ENCODE results near the gene KDM8.
A peak's percentile ranks its signal among the peaks of the same experiment; 100 is the strongest.

KDM8 gene

GRCh38 chr16:27217256-27217655 is 13.9 kb downstream of the KDM8 start:
- Histone ChIP-seq H3K9me3 (ENCODE audit: low read depth, low read length) (no peaks in the 10 kb centered on the region), H3K4me3 (no peak overlapping the region), H3K27ac (no peak overlapping the region), H3K36me3 (ENCODE audit: insufficient read depth, low read length) (no peaks in the 10 kb centered on the region), H3K9ac (ENCODE audit: insufficient read length) (no peak overlapping the region)
- TF ChIP-seq POLR2AphosphoS5 (IDR thresholded peaks at IDR 0.05; ENCODE audit: borderline replicate concordance, low read depth, low read length) (no peak), EZH2 (IDR thresholded peaks at IDR 0.05) (no peak), FOXP2 (optimal IDR thresholded peaks at IDR 0.05; ENCODE audit: control extremely low read depth, extremely low read length, insufficient read depth) (no peak)
- no peak for DNase-seq (ENCODE audit: low read depth, low spot score)

- no peaks in the 10 kb centered on the region for H3K9me3 ChIP-seq (ENCODE audit: low read depth, low read length)
- H3K27ac ChIP-seq = no peak overlapping the region
- no peak overlapping the region for H3K4me3 ChIP-seq
- TF ChIP-seq POLR2AphosphoS5 (IDR thresholded peaks at IDR 0.05; ENCODE audit: borderline replicate concordance, low read depth, low read length) (no peak), EZH2 (IDR thresholded peaks at IDR 0.05) (no peak), FOXP2 (optimal IDR thresholded peaks at IDR 0.05; ENCODE audit: control extremely low read depth, extremely low read length, insufficient read depth) (no peak)
- DNase-seq (ENCODE audit: low read depth, low spot score) = no peak
- no peak overlapping the region for H3K9ac ChIP-seq (ENCODE audit: insufficient read length)
- no peaks in the 10 kb centered on the region for H3K36me3 ChIP-seq (ENCODE audit: insufficient read depth, low read length)
Measured at GRCh38 chr16:27218756-27219155, 15.4 kb downstream of the KDM8 start.

- Histone ChIP-seq H3K9ac (ENCODE audit: insufficient read length) (no peak overlapping the region), H3K9me3 (ENCODE audit: low read depth, low read length) (no peaks in the 10 kb centered on the region), H3K4me3 (no peak overlapping the region), H3K27ac (peak overlapping the region; percentile 39; the same call in 1 of the 2 replicates), H3K36me3 (ENCODE audit: insufficient read depth, low read length) (no peaks in the 10 kb centered on the region; the same call in 1 of the 2 replicates)
- DNase-seq (ENCODE audit: low read depth, low spot score) = no peak
- no peak for TF ChIP-seq FOXP2 (optimal IDR thresholded peaks at IDR 0.05; ENCODE audit: control extremely low read depth, extremely low read length, insufficient read depth)
- TF ChIP-seq POLR2AphosphoS5 (IDR thresholded peaks at IDR 0.05; ENCODE audit: borderline replicate concordance, low read depth, low read length) = no peak
- TF ChIP-seq EZH2 (IDR thresholded peaks at IDR 0.05) = no peak
Measured at GRCh38 chr16:27219161-27219560, 15.8 kb downstream of the KDM8 start.

GRCh38 chr16:27220120-27220519 is 16.8 kb downstream of the KDM8 start:
- H3K36me3 ChIP-seq (ENCODE audit: insufficient read depth, low read length) = no peaks in the 10 kb centered on the region; the same call in 1 of the 2 replicates
- H3K27ac ChIP-seq = no peak overlapping the region
- no peak overlapping the region for H3K9ac ChIP-seq (ENCODE audit: insufficient read length)
- H3K9me3 ChIP-seq (ENCODE audit: low read depth, low read length) = no peaks in the 10 kb centered on the region
- TF ChIP-seq POLR2AphosphoS5 (IDR thresholded peaks at IDR 0.05; ENCODE audit: borderline replicate concordance, low read depth, low read length) (no peak), FOXP2 (optimal IDR thresholded peaks at IDR 0.05; ENCODE audit: control extremely low read depth, extremely low read length, insufficient read depth) (no peak), EZH2 (IDR thresholded peaks at IDR 0.05) (no peak)
- H3K4me3 ChIP-seq = no peak overlapping the region
- DNase-seq (ENCODE audit: low read depth, low spot score) = no peak

GRCh38 chr16:27220527-27220926 is 17.2 kb downstream of the KDM8 start:
- H3K9ac ChIP-seq (ENCODE audit: insufficient read length) = no peak overlapping the region
- no peak for TF ChIP-seq EZH2 (IDR thresholded peaks at IDR 0.05)
- no peak for TF ChIP-seq FOXP2 (optimal IDR thresholded peaks at IDR 0.05; ENCODE audit: control extremely low read depth, extremely low read length, insufficient read depth)
- TF ChIP-seq POLR2AphosphoS5 (IDR thresholded peaks at IDR 0.05; ENCODE audit: borderline replicate concordance, low read depth, low read length) = no peak
- H3K36me3 ChIP-seq (ENCODE audit: insufficient read depth, low read length) = no peaks in the 10 kb centered on the region; the same call in 1 of the 2 replicates
- H3K9me3 ChIP-seq (ENCODE audit: low read depth, low read length) = no peaks in the 10 kb centered on the region
- DNase-seq (ENCODE audit: low read depth, low spot score) = no peak
- no peak overlapping the region for H3K4me3 ChIP-seq
- no peak overlapping the region for H3K27ac ChIP-seq

- no peak for DNase-seq (ENCODE audit: low read depth, low spot score)
- no peak overlapping the region for H3K4me3 ChIP-seq
- H3K9me3 ChIP-seq (ENCODE audit: low read depth, low read length) = no peaks in the 10 kb centered on the region
- H3K9ac ChIP-seq (ENCODE audit: insufficient read length) = no peak overlapping the region
- no peak for TF ChIP-seq EZH2 (IDR thresholded peaks at IDR 0.05)
- TF ChIP-seq POLR2AphosphoS5 (IDR thresholded peaks at IDR 0.05; ENCODE audit: borderline replicate concordance, low read depth, low read length) = no peak
- no peak for TF ChIP-seq FOXP2 (optimal IDR thresholded peaks at IDR 0.05; ENCODE audit: control extremely low read depth, extremely low read length, insufficient read depth)
- no peak overlapping the region for H3K27ac ChIP-seq
- H3K36me3 ChIP-seq (ENCODE audit: insufficient read depth, low read length) = no peaks in the 10 kb centered on the region; the same call in 1 of the 2 replicates
Measured at GRCh38 chr16:27220991-27221390, 17.7 kb downstream of the KDM8 start.

GRCh38 chr16:27221576-27222248 is 18.4 kb downstream of the KDM8 start:
- no peak for DNase-seq (ENCODE audit: low read depth, low spot score)
- no peak overlapping the region for H3K9ac ChIP-seq (ENCODE audit: insufficient read length)
- no peak for TF ChIP-seq POLR2AphosphoS5 (IDR thresholded peaks at IDR 0.05; ENCODE audit: borderline replicate concordance, low read depth, low read length)
- TF ChIP-seq EZH2 (IDR thresholded peaks at IDR 0.05) = no peak
- no peak for TF ChIP-seq FOXP2 (optimal IDR thresholded peaks at IDR 0.05; ENCODE audit: control extremely low read depth, extremely low read length, insufficient read depth)
- H3K4me3 ChIP-seq = no peak overlapping the region
- no peak overlapping the region for H3K27ac ChIP-seq
- H3K9me3 ChIP-seq (ENCODE audit: low read depth, low read length) = no peaks in the 10 kb centered on the region
- no peaks in the 10 kb centered on the region; the same call in 1 of the 2 replicates for H3K36me3 ChIP-seq (ENCODE audit: insufficient read depth, low read length)

- Histone ChIP-seq H3K36me3 (ENCODE audit: insufficient read depth, low read length) (no peaks in the 10 kb centered on the region; the same call in 1 of the 2 replicates), H3K4me3 (no peak overlapping the region), H3K9ac (ENCODE audit: insufficient read length) (no peak overlapping the region), H3K9me3 (ENCODE audit: low read depth, low read length) (no peaks in the 10 kb centered on the region), H3K27ac (no peak overlapping the region)
- TF ChIP-seq EZH2 (IDR thresholded peaks at IDR 0.05) = no peak
- no peak for TF ChIP-seq POLR2AphosphoS5 (IDR thresholded peaks at IDR 0.05; ENCODE audit: borderline replicate concordance, low read depth, low read length)
- TF ChIP-seq FOXP2 (optimal IDR thresholded peaks at IDR 0.05; ENCODE audit: control extremely low read depth, extremely low read length, insufficient read depth) = no peak
- no peak for DNase-seq (ENCODE audit: low read depth, low spot score)
Measured at GRCh38 chr16:27222249-27223225, 19.2 kb downstream of the KDM8 start.
